ENCODE measurements around the gene SFXN1. TPM values are rescaled to one million over a fixed set of nuclear protein-coding genes. Genes with fewer than 3 reads are reported as not detected.

SFXN1 gene
- total and polyA plus RNA-seq, 7 donors = 18.1 to 68.0 (median 22.8) TPM

DNA sequence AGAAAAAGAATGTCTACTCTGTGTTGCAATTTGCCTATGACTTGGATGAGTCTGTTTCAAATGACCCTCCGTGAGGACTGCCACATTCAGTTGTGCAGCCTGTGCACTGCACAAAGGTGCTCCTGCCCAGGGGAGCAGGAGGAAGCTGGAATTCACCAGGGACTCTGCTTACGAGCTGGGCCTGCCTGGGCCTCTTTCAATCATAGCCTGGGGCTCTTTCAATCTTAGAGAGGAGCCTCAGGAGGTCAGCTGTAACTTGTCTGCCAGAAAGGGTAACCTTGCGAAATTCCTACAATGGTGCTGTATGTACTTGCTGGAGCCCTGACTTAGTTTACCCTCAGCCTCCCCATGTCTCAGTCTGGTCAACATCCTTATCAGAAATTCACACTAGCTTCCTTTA lies 8.4 kb upstream of the SFXN1 start:
- Histone ChIP-seq H3K4me1 (no peaks in the 10 kb centered on the region), H3K9me3 (no peaks in the 10 kb centered on the region), H3K27ac (no peak overlapping the region), H3K36me3 (no peaks in the 10 kb centered on the region), H3K4me3 (no peak overlapping the region), H3K27me3 (peaks cover 0 to 7% (median 0%) of the 10 kb centered on the region in 3 donors)
- DNase-seq = no peak
- intact Hi-C loops (cut with DNase I) = no loop called here
- no peak for TF ChIP-seq EP300 (IDR thresholded peaks at IDR 0.05)
- TF ChIP-seq, protein P1, sequence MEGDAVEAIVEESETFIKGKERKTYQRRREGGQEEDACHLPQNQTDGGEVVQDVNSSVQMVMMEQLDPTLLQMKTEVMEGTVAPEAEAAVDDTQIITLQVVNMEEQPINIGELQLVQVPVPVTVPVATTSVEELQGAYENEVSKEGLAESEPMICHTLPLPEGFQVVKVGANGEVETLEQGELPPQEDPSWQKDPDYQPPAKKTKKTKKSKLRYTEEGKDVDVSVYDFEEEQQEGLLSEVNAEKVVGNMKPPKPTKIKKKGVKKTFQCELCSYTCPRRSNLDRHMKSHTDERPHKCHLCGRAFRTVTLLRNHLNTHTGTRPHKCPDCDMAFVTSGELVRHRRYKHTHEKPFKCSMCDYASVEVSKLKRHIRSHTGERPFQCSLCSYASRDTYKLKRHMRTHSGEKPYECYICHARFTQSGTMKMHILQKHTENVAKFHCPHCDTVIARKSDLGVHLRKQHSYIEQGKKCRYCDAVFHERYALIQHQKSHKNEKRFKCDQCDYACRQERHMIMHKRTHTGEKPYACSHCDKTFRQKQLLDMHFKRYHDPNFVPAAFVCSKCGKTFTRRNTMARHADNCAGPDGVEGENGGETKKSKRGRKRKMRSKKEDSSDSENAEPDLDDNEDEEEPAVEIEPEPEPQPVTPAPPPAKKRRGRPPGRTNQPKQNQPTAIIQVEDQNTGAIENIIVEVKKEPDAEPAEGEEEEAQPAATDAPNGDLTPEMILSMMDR (IDR thresholded peaks at IDR 0.05) = no peak
- no peak for TF ChIP-seq POLR2AphosphoS5 (IDR thresholded peaks at IDR 0.05)
- no peak for TF ChIP-seq POLR2A (IDR thresholded peaks at IDR 0.05)
- 59 to 79% methylated on average over 3 of the region's 3 CpGs for WGBS, 2 donors

DNA sequence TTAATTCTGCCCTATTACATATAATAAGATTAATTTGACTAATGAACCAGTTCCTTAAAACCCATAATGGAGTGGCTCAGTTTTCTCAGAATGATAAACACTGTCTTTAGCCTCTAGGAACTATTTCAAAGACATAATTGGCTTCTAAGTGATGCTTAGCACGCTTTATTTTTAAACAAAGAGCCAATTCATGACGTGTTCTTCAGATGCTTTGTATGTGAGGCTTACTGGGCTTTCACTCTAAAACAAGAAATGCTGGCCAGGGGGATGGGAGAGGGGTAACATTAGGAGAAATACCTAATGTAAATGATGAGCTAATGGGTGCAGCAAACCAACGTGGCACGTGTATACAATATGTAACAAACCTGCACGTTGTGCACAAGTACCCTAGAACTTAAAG lies 7.6 kb upstream of the SFXN1 start:
- H3K4me3 ChIP-seq = no peak overlapping the region
- H3K27me3 ChIP-seq = peaks cover 0 to 7% (median 0%) of the 10 kb centered on the region in 3 donors
- H3K4me1 ChIP-seq = no peaks in the 10 kb centered on the region
- 69 to 77% methylated on average over 5 of the region's 5 CpGs for WGBS, 2 donors
- DNase-seq = no peak
- no peak overlapping the region for H3K27ac ChIP-seq
- H3K9me3 ChIP-seq = no peaks in the 10 kb centered on the region
- no peak for TF ChIP-seq POLR2A (IDR thresholded peaks at IDR 0.05)
- no peak for TF ChIP-seq POLR2AphosphoS5 (IDR thresholded peaks at IDR 0.05)
- no peak for TF ChIP-seq EP300 (IDR thresholded peaks at IDR 0.05)
- TF ChIP-seq, protein P1 (IDR thresholded peaks at IDR 0.05) = no peak
- intact Hi-C loops (cut with DNase I) = no loop called here
- H3K36me3 ChIP-seq = no peaks in the 10 kb centered on the region

DNA sequence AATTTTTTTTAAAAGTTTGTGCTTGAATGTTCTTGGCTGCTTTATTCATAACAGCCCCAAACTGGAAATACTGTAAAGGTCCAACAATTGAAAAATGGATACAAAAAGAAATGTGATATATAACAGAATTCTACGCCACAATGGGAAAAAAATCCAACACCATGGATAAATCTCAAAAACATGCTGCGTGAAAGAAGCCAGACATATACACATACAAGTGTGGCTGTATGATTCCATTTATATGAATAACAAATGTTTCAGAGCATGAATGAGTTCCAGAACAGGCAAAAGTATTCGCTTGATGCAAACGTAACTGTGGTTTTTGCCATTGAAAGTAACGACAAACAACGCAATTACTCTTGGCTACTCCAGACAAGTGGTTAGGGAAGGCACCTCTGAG lies 7.2 kb upstream of the SFXN1 start:
- H3K27me3 ChIP-seq = peaks cover 0 to 7% (median 0%) of the 10 kb centered on the region in 3 donors
- intact Hi-C loops (cut with DNase I) = no loop called here
- 92 to 94% methylated on average over 6 of the region's 6 CpGs for WGBS, 2 donors

DNA sequence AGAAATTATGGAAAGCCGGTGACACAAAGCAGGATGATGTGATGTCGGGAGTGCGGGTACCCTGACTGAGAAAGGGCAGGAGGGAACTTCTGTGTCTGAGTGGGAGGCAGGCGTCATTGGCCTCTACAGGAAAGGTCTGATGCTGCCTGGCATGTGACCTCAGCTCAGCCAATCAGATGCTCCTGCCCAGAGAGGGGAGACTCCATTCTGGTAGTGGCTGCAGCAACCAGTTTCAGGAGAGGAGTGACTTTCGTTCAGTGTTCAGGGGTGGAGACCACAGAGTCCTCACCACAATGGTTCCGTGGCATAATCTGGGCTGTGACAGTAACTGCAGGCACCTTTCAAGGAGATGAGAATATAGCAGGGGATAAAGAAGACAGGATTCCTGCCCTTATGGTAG lies 6.7 kb upstream of the SFXN1 start:
- intact Hi-C loops (cut with DNase I) = no loop called here
- Histone ChIP-seq H3K4me1 (no peaks in the 10 kb centered on the region), H3K36me3 (no peaks in the 10 kb centered on the region), H3K9me3 (no peaks in the 10 kb centered on the region), H3K27me3 (peaks cover 0 to 7% (median 0%) of the 10 kb centered on the region in 3 donors), H3K27ac (no peak overlapping the region), H3K4me3 (no peak overlapping the region)
- no peak for TF ChIP-seq EP300 (IDR thresholded peaks at IDR 0.05)
- no peak for TF ChIP-seq POLR2AphosphoS5 (IDR thresholded peaks at IDR 0.05)
- no peak for TF ChIP-seq POLR2A (IDR thresholded peaks at IDR 0.05)
- TF ChIP-seq, protein P1 (IDR thresholded peaks at IDR 0.05) = no peak
- DNase-seq = no peak
- WGBS, 2 donors = 73 to 84% methylated on average over 6 of the region's 6 CpGs

More for the DNA sequence above, 7.2 kb upstream of the SFXN1 start:
- Histone ChIP-seq H3K27ac (no peak overlapping the region), H3K4me3 (no peak overlapping the region), H3K9me3 (no peaks in the 10 kb centered on the region), H3K4me1 (no peaks in the 10 kb centered on the region), H3K36me3 (no peaks in the 10 kb centered on the region)
- no peak for DNase-seq
- no peak for TF ChIP-seq EP300 (IDR thresholded peaks at IDR 0.05)

DNA sequence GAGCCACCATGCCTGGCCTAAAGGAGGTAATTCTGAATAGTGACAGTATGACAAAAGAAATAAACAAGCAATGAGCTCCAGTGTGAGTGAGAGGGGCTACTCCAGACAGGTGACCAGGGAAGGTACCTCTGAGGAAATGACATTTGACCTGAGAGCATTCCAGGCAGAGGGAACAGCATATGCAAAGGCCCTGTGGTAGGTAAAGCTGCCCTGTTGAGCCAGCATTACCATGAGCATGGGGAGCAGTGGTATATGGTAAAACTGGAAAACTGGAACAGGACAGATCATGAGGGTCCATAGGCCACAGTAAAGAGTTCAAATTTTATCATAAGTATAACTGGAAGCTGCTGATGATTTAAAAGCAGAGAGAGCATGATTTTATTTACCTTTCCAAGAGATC lies 6.0 kb upstream of the SFXN1 start:
- Histone ChIP-seq H3K9me3 (no peaks in the 10 kb centered on the region), H3K4me3 (no peak overlapping the region), H3K27ac (no peak overlapping the region), H3K36me3 (no peaks in the 10 kb centered on the region), H3K27me3 (peaks cover 0 to 7% (median 0%) of the 10 kb centered on the region in 3 donors), H3K4me1 (no peaks in the 10 kb centered on the region)
- intact Hi-C loops (cut with DNase I) = no loop called here
- TF ChIP-seq POLR2AphosphoS5 (IDR thresholded peaks at IDR 0.05) = no peak
- TF ChIP-seq POLR2A (IDR thresholded peaks at IDR 0.05) = no peak
- TF ChIP-seq, protein P1 (IDR thresholded peaks at IDR 0.05) = no peak
- no peak for TF ChIP-seq EP300 (IDR thresholded peaks at IDR 0.05)
- no peak for DNase-seq
